H1 (cell line): ENCODE measurements around the gene CDK13. TPM values are rescaled to one million over a fixed set of nuclear protein-coding genes. Genes with fewer than 3 reads are reported as not detected.

Source experiments
- CTBP2 ChIP-seq: IDR thresholded peaks from 2 replicates; pipeline ENCODE4 v1.7.0; 2011; ENCODE audit warnings: borderline replicate concordance, mild to moderate bottlenecking, moderate library complexity, mixed read lengths, low read length; ENCODE audit not compliant: insufficient read depth, insufficient read length
- CTCF ChIP-seq, 3 experiments: IDR thresholded peaks; 1 replicate in 2 of 3; 2 replicates in 1 of 3; pipeline versions ENCODE4 v1.5.1 to v1.6.1; 2011; ENCODE audit warnings: low read length in 3 of 3, mild to moderate bottlenecking in 3 of 3, inconsistent platforms in 2 of 3, low read depth in 1 of 3, moderate library complexity in 1 of 3; ENCODE audit not compliant: insufficient read depth in 1 of 3; ENCODE audit errors: control extremely low read depth in 1 of 3
- KDM5A ChIP-seq: fragments of 200-600 bp; IDR thresholded peaks from 2 replicates; pipeline ENCODE4 v1.7.1; 2012; ENCODE audit warnings: mild to moderate bottlenecking, low read length, inconsistent platforms, mixed read lengths
- RNF2 ChIP-seq: fragments of 200-900, 300-1000 bp; sonication (generic); IDR thresholded peaks from 2 replicates; pipeline ENCODE4 v1.7.1; 2016; ENCODE audit warnings: borderline replicate concordance, low read depth, mild to moderate bottlenecking, antibody characterized with exemption, low read length; ENCODE audit not compliant: poor library complexity, severe bottlenecking; ENCODE audit errors: missing control alignments
- RXRA ChIP-seq: IDR thresholded peaks from 2 replicates; pipeline ENCODE4 v1.6.1; 2011; ENCODE audit warnings: low read depth, mild to moderate bottlenecking, low read length, moderate library complexity; ENCODE audit not compliant: insufficient read depth
- TAF1 ChIP-seq: IDR thresholded peaks from 2 replicates; pipeline ENCODE4 v1.6.1; 2011; ENCODE audit warnings: mild to moderate bottlenecking, low read depth, low read length
- polyA plus RNA-seq, 7 experiments: library from polyadenylated mRNA; depleted of rRNA in 3 of 7; stranded (reverse) in 5 of 7; unstranded in 2 of 7; fragments of >200 nt in 5 of 7; fragments of 200-250 nt in 2 of 7; gene quantifications; 1 replicate in 5 of 7; 2 replicates in 1 of 7; 4 replicates in 1 of 7; pipeline versions ENCODE4 v1.2.1 to v1.2.3, GENCODE V29; 2011 to 2013; ENCODE audit warnings: missing spikeins in 2 of 7, mixed read lengths in 2 of 7
- total RNA-seq: library from RNA; stranded (reverse); fragmentation: NEBNext Ultra II Directional; extraction: Animal tissue kit (Norgen Biotek cat#: 25700); gene quantifications from 2 replicates; pipeline ENCODE4 v1.2.1, GENCODE V29; 2021

CDK13 gene
- total and polyA plus RNA-seq, 2 of the 8 experiments (the other 6 are each of a cell fraction or from before 2014, with no cell fraction given) = 22.6 to 49.5 TPM

DNA sequence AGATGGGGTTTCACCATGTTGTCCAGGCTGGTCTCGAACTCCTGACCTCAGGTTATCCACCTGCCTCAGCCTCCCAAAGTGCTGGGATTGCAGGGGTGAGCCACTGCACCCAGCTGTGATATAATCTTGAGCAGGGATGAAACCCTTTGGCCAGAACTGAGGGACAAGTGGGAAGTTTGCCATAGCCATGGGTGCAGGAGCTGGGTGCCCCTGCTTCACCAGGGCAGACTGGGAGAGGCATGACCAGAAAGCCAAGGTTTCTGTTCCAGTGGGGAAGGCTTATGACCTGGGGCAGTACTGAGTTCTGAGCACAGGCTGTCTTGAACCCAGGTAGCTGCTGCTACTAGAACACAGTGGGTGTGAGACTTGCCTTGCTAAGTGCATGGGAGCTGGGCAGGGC, 40.5 kb upstream of the CDK13 start (continued):
- TF ChIP-seq TAF1 (no peak), RXRA (no peak), KDM5A (no peak), CTCF (IDR thresholded peaks at IDR 0.05; ENCODE audit: control extremely low read depth in 1 of 3, insufficient read depth in 1 of 3, low read depth in 1 of 3, low read length in 3 of 3) (no peak), CTBP2 (no peak), RNF2 (no peak)
